AG08396 (cell line): ENCODE results near the gene AQP6.
A peak's percentile ranks its signal among the peaks of the same experiment; 100 is the strongest.

ENCODE experiments used
- DNase-seq: peaks from one replicate; pipeline ENCODE4 v3.0.0; 2012; ENCODE audit warnings: low spot score, mixed read lengths

Gene AQP6

GRCh38 chr12:49956663-49957569 lies 15.8 kb upstream of the AQP6 start:
- DNase-seq: no peak

- DNase-seq: no peak
Measured at GRCh38 chr12:49957570-49957967, 15.2 kb upstream of the AQP6 start.

GRCh38 chr12:49959685-49960473 lies 12.9 kb upstream of the AQP6 start:
- DNase-seq: no peak

- DNase-seq: no peak
Measured at GRCh38 chr12:49960474-49961110, 12.2 kb upstream of the AQP6 start.

- DNase-seq: no peak
Measured at GRCh38 chr12:49961111-49961922, 11.4 kb upstream of the AQP6 start, which contains the start of gene AQP5. Gene AQP5 (plus strand): TSS chr12:49961872. CDS start chr12:49962018, 146 bp downstream.

GRCh38 chr12:49961993-49962764 lies 10.6 kb upstream of the AQP6 start:
- no peak for DNase-seq

- DNase-seq: no peak
Measured at GRCh38 chr12:49962861-49963765, 9.6 kb upstream of the AQP6 start.

- no peak for DNase-seq
Measured at GRCh38 chr12:49963976-49964815, 8.6 kb upstream of the AQP6 start.

GRCh38 chr12:49964849-49965624 lies 7.7 kb upstream of the AQP6 start:
- DNase-seq: no peak

- DNase-seq: no peak
Measured at GRCh38 chr12:49965836-49966235, 6.9 kb upstream of the AQP6 start.

GRCh38 chr12:49966511-49967041 lies 6.2 kb upstream of the AQP6 start:
- no peak for DNase-seq

GRCh38 chr12:49967042-49967776 lies 5.5 kb upstream of the AQP6 start:
- peak; percentile 92 for DNase-seq

GRCh38 chr12:49967777-49968250 lies 4.9 kb upstream of the AQP6 start:
- no peak for DNase-seq

- DNase-seq: no peak
Measured at GRCh38 chr12:49968471-49968870, 4.3 kb upstream of the AQP6 start.

GRCh38 chr12:49969027-49969426 lies 3.7 kb upstream of the AQP6 start:
- DNase-seq: no peak

- peak; percentile 1 for DNase-seq
Measured at GRCh38 chr12:49969651-49970429, 2.9 kb upstream of the AQP6 start.
